Fibroblast of lung (primary cell): ENCODE data around the gene CNNM3. TPM values are rescaled to one million over a fixed set of nuclear protein-coding genes. Genes with fewer than 3 reads are reported as not detected.

Source experiments
- DNase-seq, 2 donors: peaks; one replicate each; pipeline versions ENCODE4 v3.0.0 to v3.0.0-alpha.2; 2010; ENCODE audit warnings: low read depth in 2 of 2
- H2AFZ ChIP-seq: 2 replicates; pipeline ENCODE4 v1.5.1; 2012; ENCODE audit warnings: low read length, control low read depth, inconsistent platforms
- H3K27ac ChIP-seq: 2 replicates; pipeline ENCODE4 v1.5.1; 2011; ENCODE audit warnings: low read length, control low read depth; ENCODE audit not compliant: insufficient read depth
- H3K27me3 ChIP-seq: 2 replicates; pipeline ENCODE4 v1.5.1; 2011; ENCODE audit warnings: mild to moderate bottlenecking, low read length; ENCODE audit not compliant: control insufficient read depth, insufficient read depth
- H3K36me3 ChIP-seq: 2 replicates; pipeline ENCODE4 v1.5.1; 2011; ENCODE audit warnings: low read length; ENCODE audit not compliant: control insufficient read depth, insufficient read depth
- H3K4me1 ChIP-seq: 2 replicates; pipeline ENCODE4 v1.5.1; 2011; ENCODE audit warnings: low read length; ENCODE audit not compliant: control insufficient read depth, insufficient read depth; ENCODE audit errors: extremely low read depth
- H3K4me2 ChIP-seq: 2 replicates; pipeline ENCODE4 v1.5.1; 2011; ENCODE audit warnings: low read length, control low read depth; ENCODE audit not compliant: insufficient read depth; ENCODE audit errors: extremely low read depth
- H3K4me3 ChIP-seq, 4 experiments: fragments of 200-600 bp in 1 of 4; sonication (generic) in 1 of 4; replicated peaks in 1 of 4; 2 replicates each; pipeline ENCODE4 v1.5.1; 2011 to 2016; ENCODE audit warnings: low read length in 4 of 4, low read depth in 3 of 4, mild to moderate bottlenecking in 3 of 4, control low read depth in 2 of 4, inconsistent platforms in 1 of 4, mixed read lengths in 1 of 4; ENCODE audit not compliant: insufficient read depth in 1 of 4; ENCODE audit errors: control extremely low read depth in 1 of 4
- H3K79me2 ChIP-seq: 2 replicates; pipeline ENCODE4 v1.5.1; 2012; ENCODE audit warnings: mild to moderate bottlenecking, low read length, inconsistent platforms; ENCODE audit not compliant: control insufficient read depth, insufficient read depth
- H3K9ac ChIP-seq: 2 replicates; pipeline ENCODE4 v1.5.1; 2011; ENCODE audit warnings: mild to moderate bottlenecking, low read length, control low read depth; ENCODE audit not compliant: insufficient read depth
- H3K9me3 ChIP-seq: 2 replicates; pipeline ENCODE4 v1.5.1; 2012; ENCODE audit warnings: low read depth, low read length; ENCODE audit not compliant: control insufficient read depth, insufficient read depth
- H4K20me1 ChIP-seq: 2 replicates; pipeline ENCODE4 v1.5.1; 2011; ENCODE audit warnings: low read length; ENCODE audit not compliant: control insufficient read depth, insufficient read depth; ENCODE audit errors: extremely low read depth
- CTCF ChIP-seq, 2 donors: IDR thresholded peaks in 1 of 2; conservative IDR thresholded peaks in 1 of 2; 1 replicate in 1 of 2; 2 replicates in 1 of 2; pipeline ENCODE4 v1.5.1; 2011 to 2012; ENCODE audit warnings: low read length in 2 of 2, control low read depth in 1 of 2, inconsistent platforms in 1 of 2, low read depth in 1 of 2, mild to moderate bottlenecking in 1 of 2
- EZH2 ChIP-seq: IDR thresholded peaks from 2 replicates; pipeline ENCODE4 v1.5.1; 2012; ENCODE audit warnings: low read length, control low read depth, mild to moderate bottlenecking; ENCODE audit errors: missing control alignments
- polyA plus RNA-seq, 2 donors: library from polyadenylated mRNA; depleted of rRNA in 1 of 2; stranded (reverse) in 1 of 2; unstranded in 1 of 2; fragments of >200 nt; gene quantifications; 2 replicates each; pipeline ENCODE4 v1.2.1, GENCODE V29; 2011 to 2012; ENCODE audit warnings: missing spikeins in 1 of 2
- total RNA-seq: library from RNA; depleted of rRNA; stranded (reverse); fragments of >200 nt; gene quantifications from 2 replicates; pipeline ENCODE4 v1.2.1, GENCODE V29; 2014

Gene CNNM3
- total and polyA plus RNA-seq, 2 donors (not counting 1 experiment from before 2014, with no cell fraction given) = 4.3 to 9.9 TPM

GRCh38 chr2:96842600-96842999 lies 26.5 kb downstream of the CNNM3 start:
- Histone ChIP-seq H3K27ac (no peak overlapping the region), H3K4me3 (no peak overlapping the region), H3K4me2 (no peak overlapping the region), H3K4me1 (no peaks in the 10 kb centered on the region), H4K20me1 (no peaks in the 10 kb centered on the region), H3K9me3 (no peaks in the 10 kb centered on the region), H3K9ac (no peak overlapping the region), H3K79me2 (no peaks in the 10 kb centered on the region), H3K27me3 (no peaks in the 10 kb centered on the region), H2AFZ (no peak overlapping the region), H3K36me3 (no peaks in the 10 kb centered on the region)
- TF ChIP-seq CTCF (conservative IDR thresholded peaks at IDR 0.05 in 1 of 2, IDR thresholded peaks at IDR 0.05 in 1 of 2; ENCODE audit: low read depth in 1 of 2, low read length in 2 of 2) (no peak), EZH2 (no peak)
- no peak for DNase-seq

DNA sequence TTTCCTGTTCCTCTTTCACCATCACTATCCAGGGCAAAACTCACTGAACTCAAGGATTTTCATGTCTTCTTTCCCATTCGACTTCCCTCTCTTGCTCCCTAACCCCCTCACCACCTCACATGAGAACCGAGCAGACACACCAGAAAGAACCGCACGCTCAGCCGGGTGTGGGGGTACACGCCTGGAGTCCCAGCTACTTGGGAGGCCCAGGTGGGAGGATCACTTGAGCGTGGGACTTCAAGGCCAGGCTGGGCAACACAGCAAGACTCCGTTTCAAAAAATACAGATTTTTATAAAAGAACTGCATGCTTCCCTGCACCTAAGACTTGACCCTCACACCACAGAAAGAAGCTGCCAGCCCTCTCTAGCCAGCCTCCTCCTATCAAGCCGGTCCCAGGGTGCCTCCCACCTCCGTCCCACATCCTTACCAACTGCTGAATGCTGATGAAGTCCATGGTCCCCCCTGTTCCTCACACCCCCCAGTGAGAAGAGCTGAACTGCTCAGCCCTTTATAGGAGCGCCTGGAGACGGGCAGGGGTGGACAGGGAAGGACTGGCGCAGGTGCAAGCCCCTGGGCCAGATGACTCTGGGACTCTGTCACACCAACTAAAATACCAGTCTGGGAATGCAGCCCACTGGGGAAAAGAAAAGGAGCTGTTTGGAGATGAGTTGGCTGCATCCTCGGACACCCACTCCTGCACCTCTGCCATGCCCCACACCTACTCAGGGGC lies 27.6 kb downstream of the CNNM3 start, which contains the start of gene ANKRD23:
Gene ANKRD23 (minus strand): TSS at position 484 of the 731 bp plus-strand sequence. CDS start 29 bp downstream, at position 455.
- TF ChIP-seq CTCF (conservative IDR thresholded peaks at IDR 0.05 in 1 of 2, IDR thresholded peaks at IDR 0.05 in 1 of 2; ENCODE audit: low read depth in 1 of 2, low read length in 2 of 2) (no peak), EZH2 (no peak)
- H3K4me1 ChIP-seq = no peaks in the 10 kb centered on the region
- no peak for DNase-seq
- H3K9ac ChIP-seq = no peak within 1 kb of the TSS
- no peaks in the 10 kb centered on the region for H3K27me3 ChIP-seq
- H3K9me3 ChIP-seq = no peaks in the 10 kb centered on the region
- no peak within 1 kb of the TSS for H3K27ac ChIP-seq
- H3K4me3 ChIP-seq = no peak within 1 kb of the TSS
- no peaks in the 10 kb centered on the region for H4K20me1 ChIP-seq
- H3K4me2 ChIP-seq = no peak within 1 kb of the TSS
- no peak within 1 kb of the TSS for H2AFZ ChIP-seq
- H3K79me2 ChIP-seq = no peaks in the 10 kb centered on the region
- no peaks in the 10 kb centered on the region for H3K36me3 ChIP-seq

- no peak overlapping the region for H3K9ac ChIP-seq
- DNase-seq = no peak
- TF ChIP-seq EZH2 (no peak), CTCF (conservative IDR thresholded peaks at IDR 0.05 in 1 of 2, IDR thresholded peaks at IDR 0.05 in 1 of 2; ENCODE audit: low read depth in 1 of 2, low read length in 2 of 2) (no peak)
These were observed 28.3 kb downstream of the CNNM3 start for GRCh38 chr2:96844405-96844808.

More at GRCh38 chr2:96844405-96844808, 28.3 kb downstream of the CNNM3 start:
- H4K20me1 ChIP-seq = no peaks in the 10 kb centered on the region
- no peaks in the 10 kb centered on the region for H3K9me3 ChIP-seq
- H3K27me3 ChIP-seq = no peaks in the 10 kb centered on the region
- no peaks in the 10 kb centered on the region for H3K36me3 ChIP-seq
- H3K79me2 ChIP-seq = no peaks in the 10 kb centered on the region
- no peak overlapping the region for H2AFZ ChIP-seq
- no peaks in the 10 kb centered on the region for H3K4me1 ChIP-seq
- no peak overlapping the region for H3K27ac ChIP-seq
- H3K4me3 ChIP-seq = no peak overlapping the region
- H3K4me2 ChIP-seq = no peak overlapping the region
